GM12873 (cell line): ENCODE measurements around the gene SLIT3.

ENCODE experiments used
- CTCF ChIP-seq: IDR thresholded peaks from 2 replicates; pipeline ENCODE4 v1.5.1; 2012; ENCODE audit warnings: low read depth, mild to moderate bottlenecking, moderate library complexity, low read length, control low read depth; ENCODE audit not compliant: insufficient read depth; ENCODE audit errors: missing control alignments

Gene SLIT3

GRCh38 chr5:168649306-168649705, 651.6 kb downstream of the SLIT3 start:
- TF ChIP-seq CTCF = no peak

- no peak for TF ChIP-seq CTCF
Measured at GRCh38 chr5:168648576-168648975, 652.4 kb downstream of the SLIT3 start.

GRCh38 chr5:168648016-168648415, 652.9 kb downstream of the SLIT3 start:
- no peak for TF ChIP-seq CTCF

GRCh38 chr5:168647083-168647482, 653.9 kb downstream of the SLIT3 start:
- TF ChIP-seq CTCF = no peak

- TF ChIP-seq CTCF = no peak
Measured at GRCh38 chr5:168646335-168646734, 654.6 kb downstream of the SLIT3 start.

- no peak for TF ChIP-seq CTCF
Measured at GRCh38 chr5:168645195-168645594, 655.7 kb downstream of the SLIT3 start.

- no peak for TF ChIP-seq CTCF
Measured at GRCh38 chr5:168642019-168642418, 658.9 kb downstream of the SLIT3 start.

GRCh38 chr5:168637793-168638192, 663.1 kb downstream of the SLIT3 start:
- no peak for TF ChIP-seq CTCF
